GM12873 (cell line): Measurements from ENCODE around the gene SLC11A2.

ENCODE experiments used
- CTCF ChIP-seq: IDR thresholded peaks from 2 replicates; pipeline ENCODE4 v1.5.1; 2012; ENCODE audit warnings: low read depth, mild to moderate bottlenecking, moderate library complexity, low read length, control low read depth; ENCODE audit not compliant: insufficient read depth; ENCODE audit errors: missing control alignments

SLC11A2 gene

GRCh38 chr12:50936821-50937530 lies 89.2 kb downstream of the SLC11A2 start:
- no peak for TF ChIP-seq CTCF

- TF ChIP-seq CTCF, result no peak
Measured at GRCh38 chr12:50934981-50935807, 91.0 kb downstream of the SLC11A2 start.

GRCh38 chr12:50934371-50934851 lies 91.8 kb downstream of the SLC11A2 start:
- TF ChIP-seq CTCF, result no peak

- no peak for TF ChIP-seq CTCF
Measured at GRCh38 chr12:50933459-50934124, 92.6 kb downstream of the SLC11A2 start.

- no peak for TF ChIP-seq CTCF
Measured at GRCh38 chr12:50932787-50933280, 93.3 kb downstream of the SLC11A2 start.

- no peak for TF ChIP-seq CTCF
Measured at GRCh38 chr12:50929831-50930230, 96.4 kb downstream of the SLC11A2 start.
